Prostate gland (tissue), 2 donors: ENCODE data around the gene ETNK1.

Experiments
- POLR2A ChIP-seq: fragments of 450-650 bp; IDR thresholded peaks from one replicate; pipeline ENCODE4 v1.6.1; 2016; ENCODE audit warnings: antibody characterized with exemption, mild to moderate bottlenecking
- POLR2AphosphoS5 ChIP-seq: sonication (generic); formaldehyde crosslinking; IDR thresholded peaks from one replicate; pipeline ENCODE4 v1.6.1; 2017; ENCODE audit warnings: antibody characterized with exemption
- TF ChIP-seq, protein P1 (sequence below), 4 experiments: fragments of 200-600 bp in 2 of 4; fragments of 450-650 bp in 2 of 4; sonication (generic) in 2 of 4; IDR thresholded peaks; 1 replicate in 3 of 4; 2 replicates in 1 of 4; pipeline ENCODE4 v1.5.1; 2016 to 2019; ENCODE audit warnings: antibody characterized with exemption in 4 of 4, mild to moderate bottlenecking in 2 of 4, moderate library complexity in 2 of 4

- TF ChIP-seq POLR2A (no peak), POLR2AphosphoS5 (no peak)
- TF ChIP-seq, protein P1, sequence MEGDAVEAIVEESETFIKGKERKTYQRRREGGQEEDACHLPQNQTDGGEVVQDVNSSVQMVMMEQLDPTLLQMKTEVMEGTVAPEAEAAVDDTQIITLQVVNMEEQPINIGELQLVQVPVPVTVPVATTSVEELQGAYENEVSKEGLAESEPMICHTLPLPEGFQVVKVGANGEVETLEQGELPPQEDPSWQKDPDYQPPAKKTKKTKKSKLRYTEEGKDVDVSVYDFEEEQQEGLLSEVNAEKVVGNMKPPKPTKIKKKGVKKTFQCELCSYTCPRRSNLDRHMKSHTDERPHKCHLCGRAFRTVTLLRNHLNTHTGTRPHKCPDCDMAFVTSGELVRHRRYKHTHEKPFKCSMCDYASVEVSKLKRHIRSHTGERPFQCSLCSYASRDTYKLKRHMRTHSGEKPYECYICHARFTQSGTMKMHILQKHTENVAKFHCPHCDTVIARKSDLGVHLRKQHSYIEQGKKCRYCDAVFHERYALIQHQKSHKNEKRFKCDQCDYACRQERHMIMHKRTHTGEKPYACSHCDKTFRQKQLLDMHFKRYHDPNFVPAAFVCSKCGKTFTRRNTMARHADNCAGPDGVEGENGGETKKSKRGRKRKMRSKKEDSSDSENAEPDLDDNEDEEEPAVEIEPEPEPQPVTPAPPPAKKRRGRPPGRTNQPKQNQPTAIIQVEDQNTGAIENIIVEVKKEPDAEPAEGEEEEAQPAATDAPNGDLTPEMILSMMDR (IDR thresholded peaks at IDR 0.05), result no peak
Observed at GRCh38 chr12:22578328-22578727, 46.6 kb upstream of the ETNK1 start.
